ENCODE data around the gene TEKT3.

TEKT3 gene

DNA sequence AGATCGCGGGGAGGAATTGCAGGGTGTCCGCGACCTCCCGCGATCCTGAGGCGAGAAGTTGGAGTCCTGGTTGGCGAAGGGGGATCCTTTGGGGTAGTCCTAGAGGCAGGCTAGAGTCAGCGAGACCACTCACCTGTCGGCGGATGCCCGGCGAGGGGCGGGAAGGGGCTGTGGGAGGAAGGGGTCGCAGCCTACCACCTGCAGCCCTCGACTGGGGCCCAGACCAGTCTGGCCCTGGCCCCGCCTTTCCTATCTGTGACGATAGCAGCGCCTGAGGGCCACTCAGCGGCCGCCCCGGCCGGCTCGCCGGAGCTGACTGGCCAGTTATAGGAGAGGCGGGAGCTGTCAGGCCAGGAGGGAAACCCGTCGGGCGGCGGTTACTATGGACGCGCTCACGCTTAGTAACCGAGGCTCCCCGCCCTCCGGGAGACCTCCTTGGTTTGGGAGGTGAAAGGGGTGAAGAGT, at the start of gene TEKT3:
TEKT3 (minus strand) TSS at position 213 of the 465 bp plus-strand sequence. CDS start 10,012 bp downstream, outside the sequence.
- DNase-seq (ENCODE audit: low read depth): no peak

DNA sequence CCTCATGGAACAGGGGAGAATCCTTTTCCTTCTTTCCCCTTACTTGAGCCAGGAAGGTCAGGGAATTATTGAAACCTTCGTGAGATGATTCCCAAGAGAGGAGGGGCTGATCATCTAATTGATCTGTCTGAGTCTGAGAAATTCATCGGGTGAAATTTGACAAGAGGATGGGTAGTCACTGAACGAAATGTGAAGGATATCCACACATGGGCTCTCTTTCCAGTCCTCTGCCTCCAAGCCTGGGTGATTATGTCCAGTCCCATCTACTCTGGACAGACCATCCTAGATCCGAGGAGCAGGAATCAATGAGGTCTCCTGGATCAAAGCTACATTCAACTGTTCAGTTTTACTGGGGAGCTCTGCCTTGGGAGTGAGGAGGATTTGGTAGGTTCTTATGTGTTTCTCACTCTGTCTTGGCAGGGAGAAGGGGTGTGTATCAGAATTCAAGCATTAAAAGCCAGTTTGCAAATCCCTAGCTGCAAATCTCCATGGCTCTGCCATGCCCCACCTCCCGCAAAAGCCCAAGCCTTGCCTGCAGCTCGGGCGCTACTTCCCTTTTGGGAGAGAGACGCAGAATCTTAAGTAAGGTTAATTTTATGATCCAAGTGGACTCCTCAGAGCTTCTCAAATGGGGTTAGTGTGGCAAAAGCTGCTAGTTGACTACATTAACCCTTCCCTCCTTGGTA, 47.1 kb upstream of the TEKT3 start:
- DNase-seq (ENCODE audit: low read depth): no peak

DNA sequence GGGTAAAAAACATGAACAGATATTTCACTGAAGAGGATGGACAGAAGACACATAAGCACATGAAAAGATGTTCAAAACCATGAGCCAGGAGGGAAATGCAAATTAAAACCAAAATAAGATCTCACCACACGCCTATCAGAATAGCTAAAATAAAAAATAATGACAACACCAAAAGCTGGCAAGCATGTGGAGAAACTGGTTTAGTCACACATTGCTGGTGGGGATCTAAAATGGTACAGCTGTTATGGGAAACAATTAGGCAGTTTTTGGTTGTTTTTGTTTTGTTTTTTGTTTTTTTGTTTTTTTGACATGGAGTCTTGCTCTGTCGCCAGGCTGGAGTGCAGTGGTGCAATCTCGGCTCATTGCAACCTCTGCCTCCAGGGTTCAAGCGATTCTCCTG, 44.7 kb upstream of the TEKT3 start:
- no peak for DNase-seq (ENCODE audit: low read depth)

DNA sequence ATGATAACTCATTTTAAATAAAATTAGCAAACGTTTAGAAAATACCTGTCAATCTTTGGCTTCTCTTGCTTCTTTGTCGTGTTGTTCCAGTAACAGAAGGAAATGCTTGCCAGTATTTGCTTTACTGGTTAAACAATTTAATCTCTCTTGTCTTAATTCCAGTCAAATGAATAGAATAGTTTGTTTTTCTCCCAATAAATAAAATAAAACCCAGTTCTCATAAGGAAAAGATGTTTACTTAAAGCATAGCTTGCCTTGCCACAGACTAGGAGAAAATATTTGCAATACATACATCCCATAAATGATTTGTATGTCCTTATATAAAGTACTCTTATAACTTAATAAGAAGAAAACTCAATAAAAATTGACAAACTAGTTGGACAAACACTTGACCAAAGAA, 43.9 kb upstream of the TEKT3 start:
- DNase-seq (ENCODE audit: low read depth): no peak

DNA sequence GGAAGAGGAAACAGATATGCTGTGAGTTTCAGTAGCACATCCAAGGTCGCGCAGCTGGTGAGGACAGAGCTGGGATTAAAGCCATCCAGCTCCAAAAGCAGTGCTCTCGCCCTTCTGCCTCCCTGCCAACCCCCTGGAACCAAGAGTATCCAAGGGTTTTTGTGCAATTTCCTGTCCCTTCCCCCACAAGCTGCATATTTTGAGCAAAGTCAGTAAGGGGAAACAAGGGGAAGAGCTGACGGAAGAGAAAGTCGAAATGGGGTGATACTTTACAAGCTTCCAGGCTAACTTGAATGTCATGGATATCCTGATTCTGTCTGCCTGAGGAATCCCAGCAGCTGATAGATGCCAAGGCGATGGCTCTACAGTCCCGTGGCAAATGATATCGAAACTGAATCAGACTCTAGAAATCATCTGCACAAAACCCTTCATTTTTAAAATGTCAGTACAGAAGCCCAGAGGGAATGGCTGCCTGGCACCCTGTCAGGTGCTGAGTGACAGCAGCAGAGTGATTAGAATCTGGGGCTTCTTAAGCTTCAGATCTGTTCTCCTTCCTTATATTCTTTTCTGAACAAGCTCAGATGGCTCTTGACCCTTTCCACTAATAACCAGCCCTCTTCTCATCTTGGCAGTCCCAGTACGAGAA, 42.9 kb upstream of the TEKT3 start:
- DNase-seq (ENCODE audit: low read depth): no peak

DNA sequence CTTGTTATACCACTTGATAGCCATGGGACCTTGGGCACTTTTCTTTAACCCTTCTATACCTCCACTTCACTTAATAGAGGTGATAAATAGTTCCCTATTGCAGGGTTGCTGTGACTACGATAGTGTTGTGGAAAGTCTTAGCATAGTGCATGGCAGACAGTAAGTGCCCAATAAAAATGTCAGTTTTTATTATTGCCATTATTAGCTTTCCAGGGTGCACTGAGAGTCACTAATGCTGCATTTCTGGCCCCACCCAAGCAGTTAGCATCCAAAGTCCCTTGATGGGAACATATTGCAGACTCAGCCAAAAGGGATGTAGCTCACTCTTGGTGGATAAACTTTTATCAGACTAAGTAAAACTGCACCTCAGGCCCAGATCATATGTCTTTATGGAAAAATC, 41.5 kb upstream of the TEKT3 start:
- DNase-seq (ENCODE audit: low read depth): no peak

DNA sequence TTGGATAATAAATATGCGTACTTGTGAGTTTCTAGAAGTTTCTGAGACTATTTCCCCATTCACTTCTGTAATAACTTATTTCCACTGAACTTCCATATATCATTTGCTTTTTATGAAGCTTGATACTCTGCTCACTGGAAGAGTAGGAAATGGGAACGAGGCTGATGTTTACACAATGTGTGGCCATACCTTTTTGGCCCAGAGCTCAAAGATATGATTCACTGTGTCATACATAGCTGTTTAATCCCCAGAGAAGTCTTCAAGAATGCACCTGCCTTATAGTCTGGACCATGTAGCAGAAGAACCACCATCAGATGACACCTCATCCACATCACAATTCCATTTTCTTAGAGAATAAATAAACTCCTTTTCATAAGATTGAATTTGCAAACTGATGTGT, 40.3 kb upstream of the TEKT3 start:
- no peak for DNase-seq (ENCODE audit: low read depth)

DNA sequence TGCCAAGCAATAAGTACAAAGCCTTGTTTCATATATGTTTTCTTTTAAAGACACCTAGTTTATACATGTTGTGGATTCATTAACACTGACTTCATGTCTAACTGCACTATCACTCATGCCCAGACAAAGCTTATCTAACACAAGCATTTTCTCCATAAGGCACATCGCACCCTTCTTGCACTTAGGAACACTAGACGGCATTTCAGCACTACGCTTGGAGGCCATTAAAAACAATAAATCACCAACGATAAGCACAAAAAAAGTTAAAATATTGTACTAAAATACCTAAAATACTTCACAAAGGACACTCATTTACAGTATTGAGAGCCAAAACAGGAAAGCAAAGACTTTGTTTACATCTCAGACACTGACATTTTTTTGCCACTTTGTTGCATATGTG, 39.0 kb upstream of the TEKT3 start:
- DNase-seq (ENCODE audit: low read depth): no peak

DNA sequence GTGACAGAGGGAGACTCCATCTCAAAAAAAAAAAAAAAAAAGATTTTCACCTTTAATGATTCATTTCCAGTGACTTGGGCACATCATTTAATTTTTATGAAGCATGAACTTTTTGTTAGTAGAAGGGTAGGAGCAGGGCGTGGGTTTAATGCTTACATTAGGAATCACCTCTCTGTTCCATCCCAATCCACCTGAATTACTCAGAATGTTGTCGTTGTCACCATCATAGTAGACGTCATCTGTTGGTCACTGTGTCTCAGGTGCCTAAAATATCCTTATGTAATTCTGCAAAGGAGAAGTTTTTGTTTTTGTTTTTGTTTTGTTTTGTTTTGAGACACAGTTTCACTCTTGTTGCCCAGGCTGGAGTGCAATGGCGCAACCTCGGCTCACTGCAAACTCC, 38.3 kb upstream of the TEKT3 start:
- no peak for DNase-seq (ENCODE audit: low read depth)

DNA sequence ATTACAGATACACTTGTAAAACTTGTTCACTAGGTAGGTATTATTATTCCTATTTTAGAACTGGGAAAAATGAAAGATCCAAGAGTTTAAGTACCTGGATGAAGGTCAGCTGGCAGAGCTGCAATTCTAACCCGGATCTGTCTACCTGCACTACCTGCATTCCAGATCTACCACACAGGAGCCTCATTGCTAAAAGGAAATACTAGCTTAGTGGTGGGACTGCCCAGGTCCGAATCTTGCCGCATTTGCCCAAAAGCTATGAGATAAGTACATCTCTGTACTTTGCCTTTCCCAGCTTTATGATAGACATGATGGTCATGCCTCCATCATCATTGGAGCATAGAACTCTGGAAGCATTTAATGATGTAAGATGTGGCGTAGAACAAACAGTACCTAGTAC, 36.8 kb upstream of the TEKT3 start:
- no peak for DNase-seq (ENCODE audit: low read depth)

DNA sequence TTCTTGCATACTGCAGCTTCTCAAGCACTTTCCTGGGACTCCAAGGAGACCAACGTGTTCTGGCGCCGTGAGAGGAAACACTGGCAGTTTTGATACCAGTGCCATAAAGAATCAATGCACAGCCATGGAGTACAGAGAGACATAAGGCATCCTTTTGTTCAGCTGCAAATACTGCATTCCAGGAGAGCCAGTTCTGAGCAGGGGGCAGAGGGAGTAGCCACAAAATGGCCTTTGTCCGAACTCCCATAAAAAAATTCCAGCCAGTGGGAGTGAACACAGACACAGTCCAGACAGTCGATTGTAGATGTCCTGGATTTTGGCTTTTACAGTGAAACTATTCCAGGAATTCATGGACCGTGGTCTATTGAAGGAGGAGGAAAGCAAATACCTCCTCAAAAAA, 36.2 kb upstream of the TEKT3 start:
- no peak for DNase-seq (ENCODE audit: low read depth)

DNA sequence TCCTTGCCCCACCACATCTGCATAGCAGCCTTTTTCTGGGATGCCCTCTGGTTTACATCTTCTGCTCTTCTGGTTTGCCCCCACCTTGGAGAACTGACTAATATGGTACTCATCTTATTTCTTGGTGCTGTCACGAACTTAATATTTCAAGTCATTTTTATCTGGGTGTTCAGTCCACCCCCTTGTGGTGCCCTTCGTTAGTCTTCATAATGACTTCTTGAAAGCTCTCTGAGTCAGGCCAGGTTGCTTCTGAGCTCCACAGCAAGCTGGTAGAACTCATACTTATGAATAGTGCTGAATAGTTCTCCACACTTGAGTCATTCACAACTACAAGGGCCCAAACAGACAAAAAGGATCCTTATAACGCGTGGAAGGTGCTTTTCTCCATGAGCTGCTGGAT, 35.8 kb upstream of the TEKT3 start:
- DNase-seq (ENCODE audit: low read depth): no peak

DNA sequence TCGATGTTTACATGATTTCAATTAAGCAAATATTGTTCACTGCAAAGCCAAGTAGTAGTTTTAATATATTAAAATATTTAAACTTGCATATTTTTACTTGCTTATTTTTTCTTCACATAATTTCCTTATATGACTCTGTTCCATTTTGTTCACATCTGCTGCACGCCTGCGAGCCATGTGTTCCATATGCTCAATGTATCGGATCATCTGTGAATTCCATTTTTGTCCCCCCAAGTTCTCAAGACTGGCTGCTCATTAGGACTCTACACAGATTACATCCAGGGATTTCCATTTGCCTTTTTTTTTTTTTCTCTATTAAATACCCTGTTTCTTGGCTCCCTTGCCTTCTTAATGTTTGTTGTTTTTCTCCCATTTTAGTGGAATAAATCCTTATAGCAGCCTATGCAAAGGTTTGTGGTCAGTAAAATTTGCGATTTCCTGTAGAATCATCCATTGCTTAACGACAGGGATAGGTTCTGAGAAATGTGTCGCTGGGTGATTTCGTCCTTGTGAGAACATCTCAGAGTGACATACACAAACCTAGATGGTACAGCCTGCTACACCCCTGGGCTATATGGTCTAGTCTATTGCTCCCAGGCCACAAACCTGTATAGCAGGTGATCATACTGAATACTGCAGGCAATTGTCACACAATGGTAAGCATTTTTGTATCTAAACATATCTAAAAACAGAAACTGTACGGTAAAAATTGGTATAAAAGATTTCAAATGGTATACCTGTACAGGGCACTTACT, 30.2 kb upstream of the TEKT3 start:
- no peak for DNase-seq (ENCODE audit: low read depth)

DNA sequence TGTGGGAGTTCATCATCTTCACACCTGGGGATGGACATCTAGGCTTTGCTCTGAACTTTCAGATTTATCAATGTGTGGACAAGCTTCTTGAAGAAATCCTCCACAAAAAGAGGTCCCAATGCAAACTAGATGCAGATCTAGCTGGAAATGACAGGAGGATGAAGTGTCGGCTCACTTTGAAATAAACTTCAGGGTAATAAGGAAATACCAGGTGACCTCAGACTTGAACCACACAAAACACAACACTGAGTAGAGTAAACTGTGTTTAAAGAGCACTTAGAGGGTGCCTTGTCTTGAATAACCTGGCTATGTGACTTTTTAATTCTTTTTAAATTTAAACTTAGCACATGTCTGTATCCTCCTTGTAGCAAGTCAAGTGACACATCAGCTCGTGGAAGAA, 27.2 kb upstream of the TEKT3 start:
- no peak for DNase-seq (ENCODE audit: low read depth)

DNA sequence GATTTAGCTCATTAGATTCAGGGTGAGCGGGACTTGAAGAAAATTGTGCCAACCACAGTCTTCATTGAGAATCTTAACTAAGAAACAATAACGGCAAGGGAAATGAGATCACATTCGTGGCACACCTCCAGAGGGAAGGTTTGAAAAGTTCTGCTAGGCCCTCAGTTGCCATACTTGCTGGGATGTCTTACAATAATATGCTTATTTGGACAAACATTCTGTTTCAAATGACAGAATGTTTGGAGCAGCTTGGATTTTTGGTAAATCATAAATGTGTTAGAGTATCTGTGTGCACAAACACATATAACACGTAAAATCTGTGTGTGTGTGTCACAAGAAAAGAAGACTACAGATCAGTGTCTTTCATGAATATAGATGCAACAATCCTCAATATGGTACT, 24.6 kb upstream of the TEKT3 start:
- no peak for DNase-seq (ENCODE audit: low read depth)

DNA sequence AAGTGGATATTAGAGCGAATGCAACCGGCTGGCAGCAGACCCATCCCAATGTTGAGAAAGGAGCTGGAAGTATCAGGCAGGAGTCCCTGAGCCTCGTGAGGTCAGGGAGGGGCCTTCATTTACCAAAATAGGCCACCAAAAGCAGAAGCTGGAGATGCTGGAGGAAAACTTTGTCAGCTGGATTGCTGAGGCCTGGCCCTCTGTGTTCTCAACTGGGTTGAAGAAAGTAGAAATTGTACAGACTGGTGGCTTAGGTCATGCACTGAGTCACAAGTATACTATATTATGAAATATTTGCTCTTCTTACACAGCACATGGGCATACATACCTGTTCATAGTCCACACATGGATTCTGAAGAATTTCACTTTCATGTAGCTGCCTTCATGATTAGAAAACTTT, 23.2 kb upstream of the TEKT3 start:
- DNase-seq (ENCODE audit: low read depth): no peak

DNA sequence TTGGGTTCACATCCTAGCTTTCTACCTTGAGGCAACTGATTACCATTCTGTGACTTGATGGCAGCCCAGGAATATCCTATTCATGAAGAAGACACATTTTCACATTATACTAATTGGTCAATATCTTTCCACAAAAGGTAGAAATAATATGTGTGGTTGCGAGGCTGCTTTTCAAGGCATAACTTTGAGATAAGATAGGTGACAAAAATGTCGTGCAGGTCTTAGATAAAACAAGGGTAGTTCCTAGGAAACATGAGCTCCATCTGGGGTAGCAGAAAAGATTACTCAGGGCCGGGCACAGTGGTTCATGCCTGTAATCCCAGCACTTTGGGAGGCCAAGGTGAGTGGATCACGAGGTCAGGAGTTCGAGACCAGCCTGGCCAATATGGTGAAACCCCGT, 22.3 kb upstream of the TEKT3 start:
- DNase-seq (ENCODE audit: low read depth): no peak

DNA sequence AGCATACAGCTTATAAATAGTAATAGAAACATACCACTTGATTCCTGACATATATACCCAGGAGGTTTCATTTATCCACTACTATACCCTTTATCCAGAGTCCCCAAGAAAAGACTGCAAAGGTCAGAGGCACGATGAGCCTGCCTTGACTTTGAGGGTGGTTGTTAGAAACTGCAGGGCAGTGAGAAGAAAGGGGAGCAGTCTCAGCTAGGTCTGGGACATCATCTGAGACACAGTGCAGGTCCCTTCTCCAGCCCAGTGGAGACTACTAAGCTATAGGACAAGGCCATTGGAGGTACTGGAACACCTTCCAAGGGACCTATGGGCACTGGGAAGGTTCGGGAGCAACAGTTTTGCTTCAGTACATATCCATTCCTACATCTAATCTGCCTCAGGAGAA, 20.2 kb upstream of the TEKT3 start:
- no peak for DNase-seq (ENCODE audit: low read depth)

DNA sequence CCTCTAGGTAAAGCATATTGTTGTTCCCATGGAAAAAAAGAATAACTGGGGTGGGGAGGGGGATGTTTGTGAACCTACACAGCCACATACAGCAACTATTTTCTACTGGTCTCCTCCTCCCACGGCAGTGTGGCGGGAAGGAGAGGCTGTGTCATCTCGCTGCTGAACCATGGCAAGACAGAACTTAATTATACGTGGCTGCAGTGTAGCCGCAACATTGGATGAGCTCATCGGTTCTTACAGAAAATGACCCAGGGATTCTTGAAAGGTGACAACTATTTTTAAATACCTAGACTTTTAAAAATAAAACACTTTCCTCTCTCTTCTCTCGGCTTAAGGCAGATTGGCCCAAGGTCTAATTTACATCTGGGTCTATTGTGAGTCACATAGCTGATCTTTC, 19.8 kb upstream of the TEKT3 start:
- DNase-seq (ENCODE audit: low read depth): no peak

DNA sequence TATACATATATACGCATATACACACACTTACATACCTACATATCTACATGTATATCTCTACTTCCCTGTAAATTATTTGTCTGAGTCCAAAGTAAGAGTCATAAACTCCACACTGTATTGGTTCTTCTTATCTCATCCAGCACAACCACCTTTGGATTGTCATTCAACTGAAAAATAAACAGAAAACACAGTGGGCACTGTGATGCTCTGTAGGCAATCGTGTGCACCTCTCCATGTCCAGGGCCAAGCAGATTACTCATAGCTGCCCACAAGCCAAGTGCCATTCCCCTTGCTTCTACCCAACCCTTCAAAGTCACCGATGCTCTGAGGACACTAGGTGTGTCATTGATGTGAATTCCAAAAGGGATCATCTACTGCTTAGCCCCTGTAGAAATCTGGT, 12.9 kb upstream of the TEKT3 start:
- DNase-seq (ENCODE audit: low read depth): no peak

DNA sequence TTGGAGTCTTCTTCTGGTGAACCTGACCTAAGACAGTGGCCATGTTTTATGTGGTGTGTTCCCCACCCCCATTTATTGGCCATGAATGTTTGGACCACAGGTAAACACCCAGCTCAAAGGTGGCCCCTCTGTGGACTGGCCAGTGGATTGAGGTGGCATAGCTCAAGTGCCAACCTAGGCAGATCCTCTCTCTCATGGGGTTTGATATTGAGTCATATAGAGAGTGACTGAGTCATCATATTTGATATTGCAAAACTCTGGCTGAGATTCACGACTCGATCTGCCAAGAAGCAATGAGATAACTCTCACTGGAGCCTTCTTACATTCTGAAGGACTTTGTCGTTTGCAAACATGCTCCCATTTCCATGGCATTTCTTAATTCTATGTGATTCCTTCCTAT, 10.5 kb upstream of the TEKT3 start:
- DNase-seq (ENCODE audit: low read depth): no peak

DNA sequence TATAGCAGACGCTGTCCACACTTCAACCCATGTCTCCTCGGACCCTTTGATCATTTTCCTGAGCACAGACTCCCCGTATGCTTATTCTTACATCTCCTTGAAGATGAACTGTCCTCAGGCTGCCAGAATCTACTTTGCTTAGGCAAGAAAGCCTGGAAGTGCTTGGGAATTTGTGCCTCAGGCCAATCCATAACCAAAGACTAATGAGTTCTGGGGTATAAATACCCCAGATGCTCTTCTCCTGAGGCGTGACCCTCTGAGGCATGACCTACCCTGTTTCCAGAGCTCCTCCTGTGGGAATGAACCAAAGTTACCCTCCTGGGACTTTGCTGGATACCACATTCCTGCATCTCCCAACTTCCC, 10.1 kb upstream of the TEKT3 start:
- no peak for DNase-seq (ENCODE audit: low read depth)

DNA sequence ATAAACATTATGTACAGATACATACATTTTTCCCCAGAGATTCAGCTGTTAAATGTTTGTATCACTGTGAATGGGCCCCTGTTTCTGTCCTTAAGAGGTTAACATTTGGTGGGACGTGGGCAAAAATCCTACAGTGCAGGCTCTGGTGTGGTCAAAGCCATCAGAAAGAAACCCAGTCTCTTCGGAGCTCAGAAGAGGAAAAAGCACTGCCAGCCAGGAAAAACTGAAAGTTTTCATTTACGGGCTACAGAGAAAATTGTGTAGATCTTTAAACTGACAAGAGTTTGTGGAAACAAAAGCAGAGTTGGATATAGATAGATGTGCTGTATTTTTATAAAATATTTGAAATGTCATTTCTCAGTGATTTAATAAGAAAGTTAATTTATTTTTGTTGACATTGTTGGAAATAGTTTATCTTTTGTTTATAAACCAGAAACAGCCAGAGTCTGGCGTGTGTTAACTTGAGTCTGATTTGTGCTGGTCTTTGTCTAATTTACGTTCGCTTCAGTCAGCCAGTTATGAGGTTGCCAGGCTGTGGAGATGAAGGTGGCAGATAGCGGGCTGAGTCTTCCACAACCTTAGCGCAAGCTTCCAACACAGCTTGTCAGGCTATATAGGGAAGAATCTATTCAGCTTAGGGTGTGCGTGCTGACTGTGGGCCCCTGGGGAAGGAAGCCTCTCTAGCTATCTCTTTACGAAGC, 9.5 kb upstream of the TEKT3 start:
- DNase-seq (ENCODE audit: low read depth): no peak
